Skeletal muscle tissue (tissue), 4 donors: ENCODE measurements around the gene ZDBF2. TPM values are rescaled to one million over a fixed set of nuclear protein-coding genes. Genes with fewer than 3 reads are reported as not detected.
"Not testable (repeated sequence)": the region's sequence is repeated elsewhere in the genome, so short reads cannot be mapped to it uniquely, and the experiment has no call there.

Experiments used
- H3K27ac ChIP-seq: one replicate; pipeline ENCODE4 v1.7.0; 2013; ENCODE audit warnings: mild to moderate bottlenecking, low read depth, low read length, inconsistent platforms
- H3K27me3 ChIP-seq, 3 donors: one replicate each; pipeline ENCODE4 v1.7.0; 2013; ENCODE audit warnings: low read length in 3 of 3; ENCODE audit not compliant: control insufficient read depth in 3 of 3, insufficient read depth in 3 of 3
- H3K36me3 ChIP-seq, 3 donors: one replicate each; pipeline ENCODE4 v1.7.0; 2013; ENCODE audit warnings: low read length in 3 of 3; ENCODE audit not compliant: control insufficient read depth in 3 of 3, insufficient read depth in 3 of 3
- H3K4me1 ChIP-seq, 3 donors: one replicate each; pipeline ENCODE4 v1.7.0; 2013; ENCODE audit warnings: low read length in 3 of 3, mild to moderate bottlenecking in 3 of 3; ENCODE audit not compliant: control insufficient read depth in 3 of 3, insufficient read depth in 3 of 3
- H3K4me3 ChIP-seq, 3 donors: one replicate each; pipeline ENCODE4 v1.7.0; 2013; ENCODE audit warnings: low read length in 3 of 3
- H3K9ac ChIP-seq, 3 donors: one replicate each; pipeline ENCODE4 v1.7.0; 2013; ENCODE audit warnings: low read length in 3 of 3, mild to moderate bottlenecking in 3 of 3, moderate library complexity in 2 of 3, low read depth in 1 of 3
- H3K9me3 ChIP-seq, 3 donors: one replicate each; pipeline ENCODE4 v1.7.0; 2013; ENCODE audit warnings: low read length in 3 of 3; ENCODE audit not compliant: control insufficient read depth in 3 of 3
- total RNA-seq: library from RNA; depleted of rRNA; stranded (reverse); fragments of >200 nt; gene quantifications from one replicate; pipeline ENCODE4 v1.2.3, GENCODE V29; 2014
- donor health status: Osteomylitis.

ZDBF2 gene
- total RNA-seq, 1 donor from 2014 or later: 12.0 TPM

GRCh38 chr2:206276169-206276942, 1.9 kb downstream of the ZDBF2 start:
- no peaks in the 10 kb centered on the region for H3K9me3 ChIP-seq
- peaks cover 0 to 2% (median 0%) of the 10 kb centered on the region in 3 donors for H3K36me3 ChIP-seq
- H3K4me1 ChIP-seq: no peaks in the 10 kb centered on the region
- H3K4me3 ChIP-seq: peak overlapping the region in 1 of 3 donors; percentile 66
- H3K9ac ChIP-seq: peak overlapping the region in 1 of 3 donors; percentile 24
- H3K27me3 ChIP-seq: peaks cover 14 to 26% (median 24%) of the 10 kb centered on the region in 3 donors
- H3K27ac ChIP-seq: no peak overlapping the region

DNA sequence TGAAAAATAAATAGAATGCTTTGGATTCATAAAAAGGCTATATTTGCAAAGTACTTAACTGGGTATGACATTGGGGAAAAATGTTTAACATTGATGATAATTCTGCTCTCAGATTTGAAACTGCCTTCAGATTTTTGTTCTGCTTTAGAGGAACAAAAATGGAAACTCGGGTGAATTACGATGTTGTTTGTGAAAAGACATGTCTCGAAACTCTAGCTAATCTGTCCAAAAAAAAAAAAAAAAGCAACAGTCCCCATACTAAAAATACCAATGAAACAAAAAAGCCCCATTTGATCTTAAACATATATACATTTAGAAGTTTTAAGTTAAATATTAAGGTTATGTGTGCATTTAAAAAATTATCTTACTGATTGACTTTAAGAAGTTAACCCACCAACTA, 3.0 kb downstream of the ZDBF2 start:
- Histone ChIP-seq H3K27me3 (peaks cover 11 to 25% (median 21%) of the 10 kb centered on the region in 3 donors), H3K9me3 (no peaks in the 10 kb centered on the region), H3K9ac (no peak overlapping the region), H3K4me3 (no peak overlapping the region), H3K4me1 (no peaks in the 10 kb centered on the region), H3K27ac (no peak overlapping the region), H3K36me3 (peaks cover 0 to 3% (median 2%) of the 10 kb centered on the region in 3 donors)

GRCh38 chr2:206282746-206283145, 8.3 kb downstream of the ZDBF2 start:
- Histone ChIP-seq H3K27me3 (no peaks in the 10 kb centered on the region), H3K9ac (no peak overlapping the region), H3K4me3 (no peak overlapping the region), H3K9me3 (peaks cover 0 to 5% (median 0%) of the 10 kb centered on the region in 3 donors), H3K36me3 (peaks cover 0 to 10% (median 2%) of the 10 kb centered on the region in 3 donors), H3K27ac (no peak overlapping the region), H3K4me1 (no peaks in the 10 kb centered on the region)

GRCh38 chr2:206287197-206287596, 12.7 kb downstream of the ZDBF2 start:
- Histone ChIP-seq H3K36me3 (peaks cover 0 to 17% (median 0%) of the 10 kb centered on the region in 3 donors), H3K9ac (no peak overlapping the region), H3K27me3 (no peaks in the 10 kb centered on the region), H3K9me3 (peaks cover 0 to 5% (median 0%) of the 10 kb centered on the region in 3 donors), H3K27ac (no peak overlapping the region), H3K4me1 (no peaks in the 10 kb centered on the region), H3K4me3 (no peak overlapping the region)

- H3K27me3 ChIP-seq: no peaks in the 10 kb centered on the region
- no peaks in the 10 kb centered on the region for H3K4me1 ChIP-seq
- H3K9me3 ChIP-seq: peaks cover 0 to 5% (median 0%) of the 10 kb centered on the region in 3 donors
- H3K4me3 ChIP-seq: no peak overlapping the region
- H3K27ac ChIP-seq: no peak overlapping the region
- peaks cover 0 to 10% (median 0%) of the 10 kb centered on the region in 3 donors for H3K36me3 ChIP-seq
- no peak overlapping the region for H3K9ac ChIP-seq
These were observed 14.9 kb downstream of the ZDBF2 start for GRCh38 chr2:206289391-206289790.

DNA sequence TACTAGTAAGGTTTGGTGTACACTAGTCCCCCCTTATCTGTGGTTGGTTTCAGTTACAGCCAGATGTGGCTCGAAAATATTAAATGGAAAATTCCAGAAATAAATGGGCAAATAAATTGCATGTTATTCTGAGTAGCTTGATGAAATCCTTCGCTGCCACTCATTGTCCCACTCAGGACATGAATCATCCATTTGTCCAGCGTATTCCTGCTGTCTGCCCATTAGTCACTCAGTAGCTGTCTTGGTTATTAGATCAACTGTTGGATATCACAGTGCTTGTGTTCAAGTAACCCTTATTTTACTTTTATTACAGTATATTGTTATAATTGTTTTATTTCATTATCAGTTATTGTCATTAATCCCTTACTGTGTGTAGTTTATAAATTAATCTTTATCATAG, 21.7 kb downstream of the ZDBF2 start:
- no peaks in the 10 kb centered on the region for H3K9me3 ChIP-seq
- no peaks in the 10 kb centered on the region for H3K36me3 ChIP-seq
- H3K27ac ChIP-seq: no peak overlapping the region
- no peak overlapping the region for H3K4me3 ChIP-seq
- no peaks in the 10 kb centered on the region for H3K4me1 ChIP-seq
- H3K27me3 ChIP-seq: no peaks in the 10 kb centered on the region
- H3K9ac ChIP-seq: no peak overlapping the region

DNA sequence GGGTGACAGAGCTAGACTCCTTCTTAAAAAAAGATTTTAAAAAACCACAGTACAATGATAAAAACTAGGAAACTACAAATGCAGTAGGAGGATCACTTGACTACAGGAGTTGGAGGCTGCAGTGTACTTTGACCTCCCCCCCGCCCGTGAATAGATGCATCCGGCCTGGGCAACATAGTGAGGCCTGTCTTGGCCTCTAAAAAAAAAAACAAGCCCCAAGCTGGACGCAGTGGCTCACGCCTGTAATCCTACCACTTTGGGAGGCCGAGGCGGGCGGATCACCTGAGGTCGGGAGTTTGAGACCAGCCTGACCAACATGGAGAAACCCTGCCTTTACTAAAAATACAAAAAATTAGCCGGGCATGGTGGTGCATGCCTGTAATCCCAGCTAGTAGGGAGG, 25.1 kb downstream of the ZDBF2 start:
- not testable (repeated sequence) for H3K9me3 ChIP-seq, H3K9ac ChIP-seq, H3K36me3 ChIP-seq, H3K27me3 ChIP-seq, H3K27ac ChIP-seq, H3K4me1 ChIP-seq, H3K4me3 ChIP-seq

- H3K9ac ChIP-seq: no peak overlapping the region
- H3K27ac ChIP-seq: no peak overlapping the region
- no peaks in the 10 kb centered on the region for H3K4me1 ChIP-seq
- H3K27me3 ChIP-seq: no peaks in the 10 kb centered on the region
- peaks cover 0 to 7% (median 1%) of the 10 kb centered on the region in 3 donors for H3K36me3 ChIP-seq
- H3K4me3 ChIP-seq: no peak overlapping the region
- no peaks in the 10 kb centered on the region for H3K9me3 ChIP-seq
These were observed 31.2 kb downstream of the ZDBF2 start for GRCh38 chr2:206305523-206306245.

GRCh38 chr2:206311026-206311425, 36.6 kb downstream of the ZDBF2 start:
- Histone ChIP-seq H3K9me3 (peaks cover 0 to 2% (median 0%) of the 10 kb centered on the region in 3 donors), H3K4me1 (no peaks in the 10 kb centered on the region), H3K4me3 (no peak overlapping the region), H3K36me3 (no peaks in the 10 kb centered on the region), H3K9ac (no peak overlapping the region), H3K27ac (no peak overlapping the region), H3K27me3 (no peaks in the 10 kb centered on the region)

DNA sequence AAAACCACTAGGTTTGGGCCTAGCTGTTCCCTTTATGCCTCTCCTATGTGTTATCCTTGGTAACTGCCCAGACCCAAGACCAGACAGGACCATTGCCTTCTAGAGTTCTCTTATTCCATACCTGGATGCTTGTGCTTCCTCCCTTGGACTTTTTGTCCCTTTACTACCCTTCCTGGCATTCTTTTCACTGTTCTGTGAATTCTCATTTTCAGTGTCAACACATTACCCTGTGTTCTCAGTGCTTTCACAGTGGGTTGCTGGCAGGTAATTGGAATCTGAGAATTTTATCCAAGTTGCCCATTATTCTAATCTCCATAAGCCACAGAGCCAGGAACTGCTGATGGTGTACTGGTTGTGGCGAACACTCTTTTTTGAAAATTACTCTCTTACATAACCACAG, 41.7 kb downstream of the ZDBF2 start:
- Histone ChIP-seq H3K9ac (no peak overlapping the region), H3K27ac (no peak overlapping the region)

More for the DNA sequence above, 41.7 kb downstream of the ZDBF2 start:
- no peak overlapping the region for H3K4me3 ChIP-seq
- no peaks in the 10 kb centered on the region for H3K36me3 ChIP-seq
- no peaks in the 10 kb centered on the region for H3K4me1 ChIP-seq
- peaks cover 0 to 4% (median 2%) of the 10 kb centered on the region in 3 donors for H3K9me3 ChIP-seq
- H3K27me3 ChIP-seq: no peaks in the 10 kb centered on the region
